HepG2 (cell line): ENCODE data around the gene ILKAP. TPM values are rescaled to one million over a fixed set of nuclear protein-coding genes. Genes with fewer than 3 reads are reported as not detected.

Source experiments
- ARNT2 ChIP-seq: sonication (generic); formaldehyde crosslinking; IDR thresholded peaks from 2 replicates; pipeline ENCODE4 v1.8.0; 2022; ENCODE audit warnings: mild to moderate bottlenecking, low read depth, missing genetic modification reagents, moderate library complexity
- ATF6 ChIP-seq: sonication (generic); formaldehyde crosslinking; conservative IDR thresholded peaks from 2 replicates; pipeline ENCODE4 v1.4.0; 2020; ENCODE audit warnings: missing genetic modification reagents
- DNMT1 ChIP-seq: sonication (generic); formaldehyde crosslinking; IDR thresholded peaks from 2 replicates; pipeline ENCODE4 v1.5.1; 2020; ENCODE audit warnings: mild to moderate bottlenecking, missing genetic modification reagents
- FOXK1 ChIP-seq: sonication (generic); formaldehyde crosslinking; IDR thresholded peaks from 2 replicates; pipeline ENCODE4 v1.4.0; 2020; ENCODE audit warnings: low read depth, missing genetic modification reagents, borderline replicate concordance
- HMG20B ChIP-seq: conservative IDR thresholded peaks from 2 replicates; pipeline ENCODE4 v1.6.1; 2016; ENCODE audit warnings: missing genetic modification reagents, missing compliant biosample characterization
- IRX3 ChIP-seq: sonication (generic); formaldehyde crosslinking; IDR thresholded peaks from 2 replicates; pipeline ENCODE4 v1.8.1; 2023; ENCODE audit warnings: mild to moderate bottlenecking, low read depth, missing genetic modification reagents, borderline replicate concordance
- LCORL ChIP-seq, 2 experiments: fragments of 450-650 bp in 1 of 2; sonication (generic) in 1 of 2; formaldehyde crosslinking in 1 of 2; IDR thresholded peaks; 2 replicates each; pipeline versions ENCODE4 v1.5.0 to v1.6.1; 2017 to 2020; ENCODE audit warnings: antibody characterized with exemption in 1 of 2, missing genetic modification reagents in 1 of 2
- NR2F2 ChIP-seq: IDR thresholded peaks from 2 replicates; pipeline ENCODE4 v1.6.1; 2012; ENCODE audit warnings: low read depth, inconsistent platforms, borderline replicate concordance
- PITX1 ChIP-seq: sonication (generic); formaldehyde crosslinking; IDR thresholded peaks from 2 replicates; pipeline ENCODE4 v1.5.1; 2020; ENCODE audit warnings: mild to moderate bottlenecking, missing genetic modification reagents
- TRAFD1 ChIP-seq: sonication (generic); formaldehyde crosslinking; IDR thresholded peaks from 2 replicates; pipeline ENCODE4 v1.5.1; 2020; ENCODE audit warnings: missing genetic modification reagents, mild to moderate bottlenecking, borderline replicate concordance
- ZBED4 ChIP-seq: sonication (generic); formaldehyde crosslinking; IDR thresholded peaks from 2 replicates; pipeline ENCODE4 v1.4.0; 2020; ENCODE audit warnings: missing genetic modification reagents, borderline replicate concordance
- ZBTB20 ChIP-seq: sonication (generic); formaldehyde crosslinking; IDR thresholded peaks from 2 replicates; pipeline ENCODE4 v1.8.1; 2023; ENCODE audit warnings: missing genetic modification reagents, low read depth, mild to moderate bottlenecking, borderline replicate concordance
- ZNF160 ChIP-seq: sonication (generic); formaldehyde crosslinking; IDR thresholded peaks from 2 replicates; pipeline ENCODE4 v1.8.0; 2022; ENCODE audit warnings: mild to moderate bottlenecking, inconsistent platforms, missing genetic modification reagents
- ZNF530 ChIP-seq: sonication (generic); formaldehyde crosslinking; IDR thresholded peaks from 2 replicates; pipeline ENCODE4 v1.5.0; 2020; ENCODE audit warnings: low read depth, mild to moderate bottlenecking, missing genetic modification reagents
- ZNF709 ChIP-seq: sonication (generic); formaldehyde crosslinking; IDR thresholded peaks from 2 replicates; pipeline ENCODE4 v1.5.0; 2020; ENCODE audit warnings: mild to moderate bottlenecking, missing genetic modification reagents
- ZNF792 ChIP-seq: IDR thresholded peaks from 2 replicates; pipeline ENCODE4 v1.6.1; 2016
- ZSCAN20 ChIP-seq: sonication (generic); formaldehyde crosslinking; IDR thresholded peaks from 2 replicates; pipeline ENCODE4 v1.4.0; 2020; ENCODE audit warnings: missing genetic modification reagents, mild to moderate bottlenecking, borderline replicate concordance
- polyA plus RNA-seq, 8 experiments: library from polyadenylated mRNA; depleted of rRNA in 3 of 8; stranded (reverse) in 7 of 8; unstranded in 1 of 8; fragments of >200 nt; fragmentation: Illumina TruSeq in 4 of 8; extraction: Trizol in 4 of 8; gene quantifications; 2 replicates each; pipeline versions ENCODE4 v1.2.1 to v1.2.3, GENCODE V29; 2011 to 2016; ENCODE audit warnings: low read depth in 4 of 8, missing spikeins in 1 of 8, mixed read lengths in 1 of 8; ENCODE audit not compliant: insufficient read depth in 1 of 8
- total RNA-seq, 5 experiments: library from RNA; depleted of rRNA; stranded (reverse); fragments of >200 nt; fragmentation: Illumina TruSeq; extraction: Trizol; gene quantifications; 2 replicates each; pipeline ENCODE4 v1.2.3, GENCODE V29; 2016; ENCODE audit warnings: low read depth in 1 of 5

Gene ILKAP
- total and polyA plus RNA-seq, 2 of the 13 experiments (the other 11 are each of a cell fraction or from before 2014, with no cell fraction given): 29.6 to 33.1 TPM

GRCh38 chr2:238242731-238243495 lies 39.4 kb upstream of the ILKAP start (continued):
- TF ChIP-seq TRAFD1 (CRISPR knock-in tag) (peak; percentile 67; the same call in 1 of the 2 replicates), ZNF530 (CRISPR knock-in tag) (no peak), DNMT1 (no peak), ZBED4 (CRISPR knock-in tag) (no peak), ATF6 (CRISPR knock-in tag) (no peak), NR2F2 (no peak), FOXK1 (CRISPR knock-in tag) (no peak), HMG20B (CRISPR knock-in tag) (no peak), ARNT2 (CRISPR knock-in tag) (no peak), ZNF792 (no peak; the same call in 1 of the 2 replicates), ZNF160 (CRISPR knock-in tag) (no peak), LCORL (IDR thresholded peaks at IDR 0.05) (no peak), LCORL (CRISPR knock-in tag; IDR thresholded peaks at IDR 0.05) (0 out of 2 replicates have a peak, but pooled peaks have one; percentile 33), ZSCAN20 (CRISPR knock-in tag) (no peak), IRX3 (CRISPR knock-in tag) (no peak), ZBTB20 (no peak), PITX1 (CRISPR knock-in tag) (peak; percentile 17; the same call in 1 of the 2 replicates), ZNF709 (CRISPR knock-in tag) (no peak)
